Esophagus squamous epithelium (tissue), 5 donors: Measurements from ENCODE around the gene ARHGAP9. TPM values are rescaled to one million over a fixed set of nuclear protein-coding genes. Genes with fewer than 3 reads are reported as not detected.
A peak's percentile ranks its signal among the peaks of the same experiment; 100 is the strongest.
"Not testable (repeated sequence)": the region's sequence is repeated elsewhere in the genome, so short reads cannot be mapped to it uniquely, and the experiment has no call there.

Experiments
- DNase-seq: peaks from one replicate; lab custom pipeline; 2025; lab: John Stamatoyannopoulos, UW
- H3K27ac ChIP-seq, 4 donors: fragments of 200-600 bp; sonication (generic); one replicate each; pipeline ENCODE4 v1.5.1; 2016 to 2019; ENCODE audit warnings: mild to moderate bottlenecking in 1 of 4
- H3K27me3 ChIP-seq, 4 donors: fragments of 200-600 bp; sonication (generic); 1 replicate in 3 of 4; 2 replicates in 1 of 4; pipeline versions ENCODE4 v1.5.1 to v1.6.0; 2017 to 2021; ENCODE audit warnings: antibody characterized with exemption in 1 of 4
- H3K36me3 ChIP-seq, 3 donors: fragments of 200-600 bp; sonication (generic); one replicate each; pipeline ENCODE4 v1.5.1; 2016 to 2019
- H3K4me1 ChIP-seq, 3 donors: fragments of 200-600 bp; sonication (generic); one replicate each; pipeline ENCODE4 v1.5.1; 2017 to 2019
- H3K4me3 ChIP-seq, 4 donors: fragments of 200-600 bp; sonication (generic); 1 replicate in 3 of 4; 2 replicates in 1 of 4; pipeline ENCODE4 v1.5.1; 2016 to 2019; ENCODE audit warnings: mild to moderate bottlenecking in 2 of 4, moderate library complexity in 1 of 4
- H3K9me3 ChIP-seq, 3 donors: fragments of 200-600 bp; sonication (generic); one replicate each; pipeline ENCODE4 v1.5.1; 2016 to 2019
- CTCF ChIP-seq, 6 experiments: fragments of 450-650 bp in 4 of 6; fragments of 200-600 bp in 2 of 6; sonication (generic) in 2 of 6; IDR thresholded peaks; one replicate each; pipeline ENCODE4 v1.5.1; 2016 to 2019; ENCODE audit warnings: antibody characterized with exemption in 6 of 6, mild to moderate bottlenecking in 4 of 6, moderate library complexity in 4 of 6
- POLR2A ChIP-seq, 4 donors: fragments of 450-650 bp; IDR thresholded peaks; one replicate each; pipeline ENCODE4 v1.6.1; 2017; ENCODE audit warnings: antibody characterized with exemption in 4 of 4, mild to moderate bottlenecking in 4 of 4, moderate library complexity in 3 of 4
- WGBS, 2 donors: methylation state at CpG; one replicate each; pipeline ENCODE4 v1.1.5; 2018; 5-methylcytosine and 5-hydroxymethylcytosine counted together
- intact Hi-C: fragments of 100-400 bp; cut with DNase I; formaldehyde crosslinking; loops from one replicate; pipeline ENCODE4 v1.15.0; 2022
- total RNA-seq, 4 donors: library from RNA; depleted of rRNA; stranded (reverse); fragments of >200 nt; gene quantifications; one replicate each; pipeline ENCODE4 v1.1.0, GENCODE V29; 2016
- donor health status: DM: yes; HTN: yes; CAD: no.

ARHGAP9 gene
- total RNA-seq, 4 donors from 2014 or later, result 4.5 to 20.4 (median 11.3) TPM

DNA sequence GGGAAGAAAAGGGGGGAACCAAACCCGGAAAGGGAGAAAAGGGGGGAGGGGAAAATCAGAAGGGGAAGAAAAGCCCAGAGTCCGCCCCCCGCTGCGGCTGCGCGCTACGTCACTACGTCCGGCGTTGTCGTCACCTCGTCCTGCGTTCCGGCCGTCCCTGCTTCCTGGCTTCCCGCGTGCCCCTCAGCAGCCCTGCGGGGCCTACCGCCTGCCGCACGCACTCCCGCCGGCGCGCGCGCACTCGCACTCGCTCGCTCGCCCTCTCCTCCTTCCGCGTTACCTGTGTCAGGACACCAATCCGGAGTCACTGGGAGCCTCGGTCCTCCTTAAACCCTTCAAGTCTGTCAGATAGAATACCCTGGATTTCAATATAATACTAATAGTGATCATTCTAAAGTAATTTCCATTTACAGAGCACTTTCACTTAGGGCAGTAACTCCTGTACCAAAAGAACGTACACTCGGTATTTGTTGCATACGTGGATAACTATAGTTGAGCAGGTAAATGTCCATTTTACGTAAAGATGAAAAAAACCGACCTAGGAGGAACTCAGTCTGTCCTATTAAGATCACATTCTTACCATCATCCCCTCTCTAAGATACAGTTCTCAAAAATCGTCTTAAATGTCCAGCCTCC, 48.6 kb downstream of the ARHGAP9 start, which contains the start of gene R3HDM2:
TSS of gene R3HDM2 (minus strand) at position 113 of the 636 bp plus-strand sequence. CDS start 120,615 bp downstream, outside the sequence.
- TF ChIP-seq CTCF (IDR thresholded peaks at IDR 0.05) (peak in 2 of 6 experiments; percentile 14 to 20), POLR2A (IDR thresholded peaks at IDR 0.05) (peak in 3 of 4 donors; percentile 41 to 90 (median 84))
- intact Hi-C loops, result no loop called here
- Histone ChIP-seq H3K36me3 (no peaks in the 10 kb centered on the region), H3K4me1 (peaks cover 5 to 25% (median 11%) of the 10 kb centered on the region in 3 donors), H3K4me3 (peak within 1 kb of the TSS; percentile 81 to 95 (median 84)), H3K27ac (peak within 1 kb of the TSS; percentile 96 to 99 (median 98)), H3K9me3 (no peaks in the 10 kb centered on the region), H3K27me3 (no peaks in the 10 kb centered on the region)
- WGBS, 2 donors, result 2% methylated on average over 15 to 39 of the region's 41 CpGs
- peak; percentile 69 for DNase-seq

DNA sequence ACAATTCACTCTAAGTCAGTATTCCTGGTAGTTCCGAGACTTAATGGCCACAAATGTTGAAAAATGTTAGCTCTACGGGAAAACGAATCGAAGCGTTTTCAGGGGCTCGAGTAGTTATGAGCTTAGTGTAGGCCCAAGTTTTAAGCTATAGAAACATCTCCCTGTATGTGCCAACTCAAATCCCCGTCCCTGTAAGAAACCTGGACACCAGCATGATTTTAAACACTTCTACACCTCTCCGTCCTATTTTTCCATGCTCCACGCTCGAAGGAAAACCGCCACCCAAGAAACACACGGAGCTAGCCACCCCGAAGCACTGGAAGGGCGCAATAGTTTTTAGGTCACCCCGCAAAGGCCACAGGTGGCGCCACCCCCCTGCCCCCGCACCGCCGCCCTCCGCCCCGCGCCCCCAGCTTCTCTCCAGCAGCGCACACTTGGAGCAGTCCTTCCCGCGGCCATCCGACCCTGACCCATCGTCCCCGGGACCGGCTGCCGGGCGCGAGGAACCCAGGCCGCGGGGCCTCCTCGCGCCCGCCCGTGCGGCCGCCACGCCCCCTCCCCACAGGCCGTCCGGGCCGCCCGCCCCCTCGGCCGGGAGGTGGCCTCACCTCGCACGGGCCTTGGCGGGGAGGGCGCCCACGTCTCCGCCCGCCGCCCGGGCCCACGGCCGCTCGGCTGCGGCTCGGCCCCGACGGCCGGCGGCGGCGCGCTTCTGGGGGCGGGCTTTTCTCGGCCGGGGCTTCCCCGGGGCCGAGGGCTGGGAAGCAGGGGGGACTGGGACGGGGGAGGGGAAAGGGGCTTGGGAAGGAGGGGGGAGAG, 49.3 kb downstream of the ARHGAP9 start:
- TF ChIP-seq POLR2A (IDR thresholded peaks at IDR 0.05) (peak in 1 of 4 donors; percentile 3), CTCF (IDR thresholded peaks at IDR 0.05) (no peak)
- Histone ChIP-seq H3K4me3 (peak overlapping the region; percentile 81 to 95 (median 84)), H3K4me1 (peaks cover 5 to 25% (median 11%) of the 10 kb centered on the region in 3 donors), H3K27ac (peak overlapping the region; percentile 96 to 99 (median 98)), H3K36me3 (peaks cover 0 to 7% (median 0%) of the 10 kb centered on the region in 3 donors), H3K27me3 (no peaks in the 10 kb centered on the region), H3K9me3 (no peaks in the 10 kb centered on the region)
- WGBS, 2 donors, result 0 to 1% methylated on average over 16 to 23 of the region's 74 CpGs
- no peak for DNase-seq
- intact Hi-C loops, result no loop called here

GRCh38 chr12:57429473-57430111, 50.1 kb downstream of the ARHGAP9 start:
- no peak for TF ChIP-seq POLR2A (IDR thresholded peaks at IDR 0.05)
- TF ChIP-seq CTCF (IDR thresholded peaks at IDR 0.05), result no peak
- 24 to 25% methylated on average over 9 of the region's 9 CpGs for WGBS, 2 donors

GRCh38 chr12:57428965-57429364, 50.7 kb downstream of the ARHGAP9 start:
- WGBS, 2 donors, result 67% methylated on average over 6 of the region's 6 CpGs
- TF ChIP-seq POLR2A (IDR thresholded peaks at IDR 0.05), result no peak
- TF ChIP-seq CTCF (IDR thresholded peaks at IDR 0.05), result no peak
- H3K27me3 ChIP-seq, result no peaks in the 10 kb centered on the region
- H3K4me1 ChIP-seq, result peaks cover 5 to 25% (median 11%) of the 10 kb centered on the region in 3 donors
- peak overlapping the region in 1 of 4 donors; percentile 95 for H3K4me3 ChIP-seq
- intact Hi-C loops, result no loop called here
- peak overlapping the region in 3 of 4 donors; percentile 96 to 98 (median 97) for H3K27ac ChIP-seq
- H3K36me3 ChIP-seq, result peaks cover 0 to 11% (median 0%) of the 10 kb centered on the region in 3 donors
- DNase-seq, result no peak
- no peaks in the 10 kb centered on the region for H3K9me3 ChIP-seq

More at GRCh38 chr12:57429473-57430111, 50.1 kb downstream of the ARHGAP9 start:
- H3K27me3 ChIP-seq, result no peaks in the 10 kb centered on the region
- no peak for DNase-seq
- H3K4me1 ChIP-seq, result peaks cover 5 to 25% (median 11%) of the 10 kb centered on the region in 3 donors
- H3K4me3 ChIP-seq, result peak overlapping the region; percentile 81 to 95 (median 84)
- peak overlapping the region; percentile 96 to 99 (median 98) for H3K27ac ChIP-seq
- peaks cover 0 to 7% (median 0%) of the 10 kb centered on the region in 3 donors for H3K36me3 ChIP-seq
- intact Hi-C loops, result no loop called here
- H3K9me3 ChIP-seq, result no peaks in the 10 kb centered on the region

- intact Hi-C loops, result not testable (repeated sequence)
Measured at GRCh38 chr12:57426948-57427347, 52.7 kb downstream of the ARHGAP9 start.

More at GRCh38 chr12:57426948-57427347, 52.7 kb downstream of the ARHGAP9 start:
- not testable (repeated sequence) for H3K9me3 ChIP-seq, H3K27ac ChIP-seq, H3K27me3 ChIP-seq, DNase-seq, H3K4me3 ChIP-seq
- Histone ChIP-seq H3K4me1 (peaks cover 5 to 25% (median 11%) of the 10 kb centered on the region in 3 donors), H3K36me3 (peaks cover 0 to 31% (median 5%) of the 10 kb centered on the region in 3 donors)
- whole genome bisulfite sequencing, 2 donors, result 95 to 97% methylated on average over 8 to 10 of the region's 10 CpGs
